Duodenal mucosa (tissue), 2 donors: ENCODE data around the gene NPS.

Experiments used
- H3K27ac ChIP-seq: one replicate; pipeline ENCODE4 v1.7.0; 2013; ENCODE audit warnings: low read depth, low read length
- H3K27me3 ChIP-seq, 2 donors: one replicate each; pipeline ENCODE4 v1.7.0; 2013; ENCODE audit warnings: low read length in 2 of 2, control low read depth in 1 of 2; ENCODE audit not compliant: insufficient read depth in 2 of 2, control insufficient read depth in 1 of 2
- H3K36me3 ChIP-seq, 2 donors: one replicate each; pipeline ENCODE4 v1.7.0; 2013; ENCODE audit warnings: low read length in 2 of 2, control low read depth in 1 of 2; ENCODE audit not compliant: insufficient read depth in 2 of 2, control insufficient read depth in 1 of 2
- H3K4me1 ChIP-seq, 2 donors: one replicate each; pipeline ENCODE4 v1.7.0; 2013; ENCODE audit warnings: low read length in 2 of 2, control low read depth in 1 of 2; ENCODE audit not compliant: insufficient read depth in 2 of 2, control insufficient read depth in 1 of 2
- H3K4me3 ChIP-seq, 2 donors: one replicate each; pipeline ENCODE4 v1.7.0; 2013; ENCODE audit warnings: low read length in 2 of 2, low read depth in 1 of 2
- H3K9ac ChIP-seq, 2 donors: one replicate each; pipeline ENCODE4 v1.7.0; 2013; ENCODE audit warnings: low read length in 2 of 2, low read depth in 1 of 2
- H3K9me3 ChIP-seq, 2 donors: one replicate each; pipeline ENCODE4 v1.7.0; 2013; ENCODE audit warnings: low read length in 2 of 2, control low read depth in 1 of 2; ENCODE audit not compliant: control insufficient read depth in 1 of 2

The NPS gene

GRCh38 chr10:127549009-127549408 lies at the start of gene NPS:
NPS (plus strand) TSS chr10:127549309; CDS start chr10:127549369, 60 bp downstream.
- no peaks in the 10 kb centered on the region for H3K27me3 ChIP-seq
- no peak within 1 kb of the TSS for H3K9ac ChIP-seq
- H3K27ac ChIP-seq = no peak within 1 kb of the TSS
- no peaks in the 10 kb centered on the region for H3K36me3 ChIP-seq
- H3K9me3 ChIP-seq = no peaks in the 10 kb centered on the region
- no peak within 1 kb of the TSS for H3K4me3 ChIP-seq
- H3K4me1 ChIP-seq = no peaks in the 10 kb centered on the region

- Histone ChIP-seq H3K4me3 (no peak overlapping the region), H3K27me3 (peaks cover 0 to 3% of the 10 kb centered on the region in 2 donors), H3K9me3 (no peaks in the 10 kb centered on the region), H3K36me3 (no peaks in the 10 kb centered on the region), H3K4me1 (no peaks in the 10 kb centered on the region), H3K27ac (no peak overlapping the region), H3K9ac (no peak overlapping the region)
Observed at GRCh38 chr10:127500127-127500526, 49.0 kb upstream of the NPS start.

- no peak overlapping the region for H3K4me3 ChIP-seq
- H3K9me3 ChIP-seq = no peaks in the 10 kb centered on the region
- H3K4me1 ChIP-seq = no peaks in the 10 kb centered on the region
- H3K9ac ChIP-seq = no peak overlapping the region
- no peak overlapping the region for H3K27ac ChIP-seq
- no peaks in the 10 kb centered on the region for H3K36me3 ChIP-seq
- H3K27me3 ChIP-seq = peaks cover 0 to 3% of the 10 kb centered on the region in 2 donors
Observed at GRCh38 chr10:127506094-127506493, 43.0 kb upstream of the NPS start.

GRCh38 chr10:127522298-127522697 lies 26.8 kb upstream of the NPS start:
- Histone ChIP-seq H3K27me3 (no peaks in the 10 kb centered on the region), H3K9ac (no peak overlapping the region), H3K4me3 (no peak overlapping the region), H3K27ac (no peak overlapping the region), H3K4me1 (no peaks in the 10 kb centered on the region), H3K9me3 (no peaks in the 10 kb centered on the region), H3K36me3 (no peaks in the 10 kb centered on the region)

- Histone ChIP-seq H3K36me3 (no peaks in the 10 kb centered on the region), H3K9ac (no peak overlapping the region), H3K27me3 (no peaks in the 10 kb centered on the region), H3K4me3 (no peak overlapping the region), H3K27ac (no peak overlapping the region), H3K9me3 (no peaks in the 10 kb centered on the region), H3K4me1 (no peaks in the 10 kb centered on the region)
Observed at GRCh38 chr10:127523476-127523875, 25.6 kb upstream of the NPS start.

- H3K27me3 ChIP-seq = no peaks in the 10 kb centered on the region
Observed at GRCh38 chr10:127524229-127524628, 24.9 kb upstream of the NPS start.

GRCh38 chr10:127524908-127525665 lies 24.0 kb upstream of the NPS start:
- no peak overlapping the region for H3K9ac ChIP-seq
- H3K36me3 ChIP-seq = no peaks in the 10 kb centered on the region
- H3K27ac ChIP-seq = no peak overlapping the region
- no peaks in the 10 kb centered on the region for H3K9me3 ChIP-seq
- H3K4me1 ChIP-seq = no peaks in the 10 kb centered on the region
- H3K27me3 ChIP-seq = no peaks in the 10 kb centered on the region
- no peak overlapping the region for H3K4me3 ChIP-seq

More at GRCh38 chr10:127524229-127524628, 24.9 kb upstream of the NPS start:
- H3K9me3 ChIP-seq = no peaks in the 10 kb centered on the region
- H3K27ac ChIP-seq = no peak overlapping the region
- H3K4me1 ChIP-seq = no peaks in the 10 kb centered on the region
- no peaks in the 10 kb centered on the region for H3K36me3 ChIP-seq
- H3K9ac ChIP-seq = no peak overlapping the region
- H3K4me3 ChIP-seq = no peak overlapping the region

- Histone ChIP-seq H3K9me3 (no peaks in the 10 kb centered on the region), H3K4me1 (no peaks in the 10 kb centered on the region), H3K36me3 (no peaks in the 10 kb centered on the region), H3K4me3 (no peak overlapping the region), H3K27ac (no peak overlapping the region), H3K9ac (no peak overlapping the region), H3K27me3 (no peaks in the 10 kb centered on the region)
Observed at GRCh38 chr10:127525686-127526085, 23.4 kb upstream of the NPS start.

- H3K36me3 ChIP-seq = no peaks in the 10 kb centered on the region
- no peaks in the 10 kb centered on the region for H3K4me1 ChIP-seq
- H3K4me3 ChIP-seq = no peak overlapping the region
- H3K9me3 ChIP-seq = no peaks in the 10 kb centered on the region
- no peak overlapping the region for H3K9ac ChIP-seq
- no peaks in the 10 kb centered on the region for H3K27me3 ChIP-seq
- no peak overlapping the region for H3K27ac ChIP-seq
Observed at GRCh38 chr10:127526161-127526560, 22.9 kb upstream of the NPS start.

GRCh38 chr10:127527320-127527719 lies 21.8 kb upstream of the NPS start:
- no peaks in the 10 kb centered on the region for H3K4me1 ChIP-seq
- no peak overlapping the region for H3K9ac ChIP-seq
- H3K27me3 ChIP-seq = no peaks in the 10 kb centered on the region
- H3K27ac ChIP-seq = no peak overlapping the region
- H3K4me3 ChIP-seq = no peak overlapping the region
- H3K9me3 ChIP-seq = no peaks in the 10 kb centered on the region
- H3K36me3 ChIP-seq = no peaks in the 10 kb centered on the region
